Stimulated activated CD4-positive, alpha-beta T cell treated with anti-CD3 and anti-CD28 coated beads, Interleukin-2, amount 100 ng/mL, for 4 hours (primary cell): ENCODE data around the gene ZNF469.
"Not testable (repeated sequence)": the region's sequence is repeated elsewhere in the genome, so short reads cannot be mapped to it uniquely, and the experiment has no call there.

Source experiments
- DNase-seq: peaks from one replicate; pipeline ENCODE4 v3.0.0-alpha.2; 2020; ENCODE audit warnings: low read depth

The ZNF469 gene

GRCh38 chr16:88393571-88393970 is 10.8 kb downstream of the ZNF469 start:
- no peak for DNase-seq

GRCh38 chr16:88394426-88394825 is 11.7 kb downstream of the ZNF469 start:
- no peak for DNase-seq

DNA sequence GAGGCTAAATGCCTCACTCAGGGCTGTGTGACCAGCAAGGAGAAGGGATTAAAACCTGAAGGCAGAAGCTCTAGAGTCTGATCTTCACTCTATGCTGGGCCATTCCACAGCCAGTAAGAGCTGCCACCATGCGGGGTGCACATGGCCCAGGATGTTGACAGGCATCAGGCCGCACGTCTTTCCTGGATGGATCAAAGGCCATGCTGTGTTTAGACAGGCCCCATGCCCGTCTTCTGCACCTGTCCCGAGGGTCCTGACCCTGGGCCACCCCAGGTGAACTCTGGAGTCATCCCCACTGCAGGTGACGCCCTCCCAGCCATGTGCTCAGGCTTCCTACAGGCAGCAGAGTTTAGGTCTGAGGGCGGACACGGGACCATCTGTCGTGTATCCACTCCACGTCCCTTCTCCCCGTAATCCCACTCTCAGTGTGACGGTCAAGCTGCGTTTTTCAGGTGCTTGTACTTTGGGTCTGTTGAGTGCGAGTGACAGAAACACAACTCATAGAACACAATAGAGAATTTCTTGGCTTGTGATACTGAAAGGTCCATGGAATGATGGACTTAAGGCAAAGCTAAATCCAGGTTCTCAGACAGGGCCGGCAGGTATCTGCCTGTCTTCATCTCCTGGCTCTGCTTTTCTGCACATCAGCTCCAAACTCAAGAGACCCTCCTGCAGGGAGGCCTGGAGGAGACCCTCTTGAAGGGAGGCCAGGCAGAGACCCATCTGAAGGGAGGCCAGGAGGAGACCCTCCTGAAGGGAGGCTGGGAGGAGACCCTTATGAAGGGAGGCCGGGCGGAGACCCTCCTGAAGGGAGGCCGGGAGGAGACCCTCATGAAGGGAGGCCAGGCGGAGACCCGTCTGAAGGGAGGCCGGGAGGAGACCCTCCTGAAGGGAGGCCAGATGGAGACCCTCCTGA is 13.2 kb downstream of the ZNF469 start:
- no peak for DNase-seq

DNA sequence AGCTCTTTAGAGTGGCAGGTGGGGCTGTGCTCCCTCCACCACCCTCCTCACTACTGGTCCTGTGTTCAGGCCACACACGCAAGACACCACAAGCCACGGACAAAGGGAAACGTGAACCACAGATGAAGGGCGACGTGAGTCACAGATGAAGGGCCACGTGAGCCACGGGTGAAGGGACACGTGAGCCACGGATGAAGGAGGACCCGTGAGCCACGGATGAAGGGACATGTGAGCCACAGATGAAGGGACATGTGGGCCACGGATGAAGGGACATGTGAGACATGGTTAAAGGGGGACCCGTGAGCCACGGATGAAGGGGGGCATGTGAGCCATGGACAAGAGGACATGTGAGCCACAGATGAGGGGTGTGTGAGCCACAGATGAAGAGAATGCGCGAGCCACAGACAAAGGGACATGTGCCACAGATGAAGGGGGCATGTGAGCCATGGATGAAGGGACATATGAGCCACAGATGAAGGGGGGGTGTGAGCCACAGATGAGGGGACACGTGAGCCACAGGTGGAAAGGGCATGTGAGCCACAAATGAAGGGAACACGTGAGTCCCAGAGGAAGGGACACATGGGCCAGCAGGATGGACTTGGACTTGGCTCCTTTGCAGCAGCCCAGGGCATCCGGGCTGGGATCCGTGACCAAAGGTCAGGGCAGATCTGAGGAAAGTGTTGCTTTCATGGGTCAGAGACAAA is 15.6 kb downstream of the ZNF469 start:
- DNase-seq = no peak

DNA sequence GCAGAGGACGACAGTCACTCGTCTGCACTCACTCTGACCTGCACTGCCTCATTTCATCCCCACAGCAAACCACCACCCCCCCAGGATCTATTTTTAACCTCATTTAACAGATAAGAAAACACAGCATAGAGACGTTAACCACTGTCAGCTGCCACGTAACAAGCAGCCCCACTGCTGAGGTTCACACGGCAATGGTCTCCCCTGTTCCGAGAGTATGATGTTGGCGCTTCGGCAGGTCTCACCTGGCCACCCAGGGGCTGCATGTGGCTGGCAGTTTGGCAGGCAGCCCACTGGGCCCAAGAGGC is 16.1 kb downstream of the ZNF469 start:
- DNase-seq = no peak

- no peak for DNase-seq
These were observed 17.4 kb downstream of the ZNF469 start for GRCh38 chr16:88400186-88400585.

- DNase-seq = no peak
These were observed 19.0 kb downstream of the ZNF469 start for GRCh38 chr16:88401604-88402246.

DNA sequence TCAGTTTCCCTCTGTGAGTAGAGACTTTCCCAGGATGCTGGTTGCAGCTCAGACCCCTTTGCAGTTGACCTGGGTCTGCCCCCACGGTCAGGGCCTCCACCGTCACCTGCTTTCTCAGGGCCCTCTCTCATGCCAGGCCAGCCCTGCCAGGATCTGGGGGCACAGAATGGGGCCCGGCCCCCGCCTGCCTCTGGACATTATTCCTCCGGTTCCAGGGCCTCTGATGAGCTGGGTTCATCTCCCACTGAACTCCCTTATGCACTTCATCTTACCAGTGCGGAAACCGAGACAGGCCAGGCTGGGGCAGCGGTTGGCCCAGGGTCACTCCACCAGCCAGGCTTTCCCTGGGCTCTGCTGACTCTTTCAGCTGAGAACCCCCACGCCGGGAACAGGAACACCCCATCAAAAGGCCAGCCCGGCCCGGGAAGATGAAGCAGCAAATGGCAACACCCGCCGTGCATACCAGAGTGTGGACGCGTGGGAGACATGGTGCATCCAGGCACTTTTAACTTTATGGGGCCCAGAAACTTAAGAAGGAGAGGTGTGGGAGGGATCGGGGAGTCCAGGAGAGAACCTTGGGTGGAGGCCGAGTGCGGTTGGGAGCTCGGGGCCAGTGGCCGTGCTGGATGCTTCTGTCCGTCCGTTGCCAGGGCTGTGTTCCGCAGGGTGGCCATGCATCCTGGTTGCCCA is 19.9 kb downstream of the ZNF469 start:
- DNase-seq = no peak

DNA sequence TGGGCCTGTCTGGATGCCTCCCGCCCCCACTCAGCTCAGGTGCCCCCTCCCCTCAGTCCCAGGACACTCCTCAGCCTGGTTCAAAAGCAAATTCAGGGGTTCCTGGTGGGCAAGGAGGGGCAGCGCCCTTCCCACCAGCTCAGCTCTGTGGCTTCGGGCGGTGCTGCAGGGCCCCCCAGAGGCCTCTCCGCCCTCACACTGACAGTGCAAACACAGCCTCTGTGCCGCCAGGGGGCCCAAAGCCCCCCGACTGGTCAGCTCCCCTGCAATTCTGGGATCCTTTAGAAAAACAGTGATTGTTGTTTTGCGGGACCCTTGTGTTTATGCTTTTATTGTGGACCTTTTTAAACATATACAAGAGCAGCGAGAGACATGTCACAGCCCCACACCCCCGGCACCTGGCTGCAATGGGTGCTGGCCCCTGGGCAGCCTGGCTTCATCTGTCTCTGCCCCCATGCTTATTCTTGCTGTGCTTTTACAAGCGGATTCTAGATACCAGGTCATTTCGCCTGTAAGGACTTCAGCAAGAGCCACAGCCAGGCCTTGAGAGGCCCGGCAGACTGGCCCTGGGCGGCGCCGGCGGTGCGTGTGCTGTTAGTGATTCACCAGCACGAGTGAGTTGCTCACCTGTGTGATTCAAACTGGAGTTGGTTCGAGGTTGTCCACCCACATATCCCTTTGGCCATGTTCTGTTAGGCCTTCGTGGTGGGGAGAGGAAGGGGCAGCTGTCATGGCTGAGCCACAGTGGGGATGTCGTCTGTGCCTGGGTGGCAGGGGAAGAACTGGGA is 21.2 kb downstream of the ZNF469 start:
- no peak for DNase-seq

DNA sequence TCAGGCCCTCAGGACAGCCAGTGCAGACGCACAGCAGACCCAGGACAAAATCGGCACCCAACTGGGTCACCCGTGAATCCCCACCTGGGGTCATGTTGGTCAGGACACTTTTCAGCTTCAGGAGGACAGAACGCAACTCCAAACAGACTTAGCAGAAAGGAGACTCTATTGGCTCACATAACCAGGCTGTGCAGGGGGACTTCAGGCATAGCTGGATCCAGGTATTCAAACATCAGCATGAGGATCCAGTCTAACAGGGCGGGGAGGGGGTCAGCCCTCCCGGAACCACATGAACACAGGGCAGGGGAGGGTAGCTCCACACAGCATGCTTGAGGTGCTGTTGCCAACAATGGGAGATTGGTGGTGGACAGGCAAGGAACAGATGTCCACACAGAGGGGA is 22.0 kb downstream of the ZNF469 start:
- no peak for DNase-seq

- no peak for DNase-seq
These were observed 22.7 kb downstream of the ZNF469 start for GRCh38 chr16:88405216-88406060.

GRCh38 chr16:88406096-88407041 is 23.6 kb downstream of the ZNF469 start:
- DNase-seq = no peak

DNA sequence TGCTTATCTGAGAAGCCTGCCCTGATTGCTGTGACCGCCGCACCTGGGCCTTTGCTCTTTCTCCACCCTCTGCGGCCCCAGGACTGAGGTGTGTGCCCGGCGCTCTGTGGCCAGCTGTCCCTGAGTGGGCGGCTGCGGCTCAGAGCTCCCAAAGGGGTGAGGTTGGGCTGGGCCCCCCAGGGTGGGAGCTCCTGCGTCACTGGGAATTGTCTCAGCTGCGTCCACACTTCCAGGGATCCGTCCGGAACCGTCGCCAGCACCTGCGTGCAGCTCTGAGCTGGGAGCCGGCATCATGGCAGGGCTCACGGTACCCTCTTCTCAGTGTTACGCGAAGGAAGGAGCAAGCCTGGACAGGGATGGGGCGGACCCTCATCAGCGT is 24.3 kb downstream of the ZNF469 start:
- no peak for DNase-seq

DNA sequence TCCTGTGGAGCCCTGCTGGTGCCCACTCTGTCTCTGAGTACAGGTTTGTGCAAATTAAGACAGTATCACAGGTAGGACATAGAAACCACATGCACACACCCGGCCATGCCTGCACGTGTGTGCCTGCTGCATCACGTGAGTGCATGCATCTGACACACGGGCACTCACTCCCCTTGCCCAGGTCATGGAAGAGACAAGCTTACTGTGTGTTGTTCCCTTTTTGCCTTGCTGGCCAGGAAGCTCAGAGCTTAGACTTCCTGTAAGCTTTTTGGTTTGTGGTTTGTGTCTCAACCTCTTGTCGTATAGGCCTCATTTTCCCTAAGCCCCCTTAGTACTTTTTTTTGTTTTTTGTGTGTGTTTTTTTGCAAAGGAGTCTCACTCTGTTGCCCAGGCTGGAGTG is 25.0 kb downstream of the ZNF469 start:
- DNase-seq = no peak

DNA sequence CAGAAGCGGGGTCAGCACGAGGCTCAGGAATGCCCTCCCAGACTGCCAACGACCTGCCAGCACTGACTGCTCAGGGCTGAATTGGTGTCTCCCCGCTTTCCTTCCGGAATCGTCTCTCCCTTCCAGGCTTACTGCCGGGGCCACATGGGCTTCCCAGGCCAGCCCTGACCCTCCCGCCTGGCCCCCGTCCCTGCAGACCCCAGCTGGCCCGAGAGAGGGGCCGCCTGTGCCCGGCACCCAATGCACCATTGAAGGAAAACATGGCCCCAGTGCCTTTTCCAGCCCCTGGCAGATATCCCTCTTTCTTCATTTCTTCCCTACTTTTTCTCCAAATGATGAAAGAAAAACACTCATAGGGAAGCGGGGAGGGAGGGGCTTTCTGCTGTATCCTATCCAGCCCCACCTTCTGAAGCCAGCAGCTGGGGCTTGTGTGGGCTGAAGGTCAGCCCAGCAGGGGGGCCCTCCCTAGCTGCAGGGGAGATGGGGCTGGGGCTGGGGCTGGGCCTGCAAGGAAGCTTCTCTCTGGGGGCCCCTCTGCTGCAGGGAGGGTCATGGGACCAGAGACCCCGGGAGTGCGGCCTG is 25.9 kb downstream of the ZNF469 start:
- no peak for DNase-seq

- DNase-seq = no peak
These were observed 26.7 kb downstream of the ZNF469 start for GRCh38 chr16:88409296-88410065.

- DNase-seq = not testable (repeated sequence)
These were observed 27.7 kb downstream of the ZNF469 start for GRCh38 chr16:88410297-88410968.
